ENCODE measurements around the gene KNDC1. TPM values are rescaled to one million over a fixed set of nuclear protein-coding genes. Genes with fewer than 3 reads are reported as not detected.

Gene KNDC1
- polyA plus RNA-seq, 4 donors: 0.37 to 18.6 TPM; not detected in 2

DNA sequence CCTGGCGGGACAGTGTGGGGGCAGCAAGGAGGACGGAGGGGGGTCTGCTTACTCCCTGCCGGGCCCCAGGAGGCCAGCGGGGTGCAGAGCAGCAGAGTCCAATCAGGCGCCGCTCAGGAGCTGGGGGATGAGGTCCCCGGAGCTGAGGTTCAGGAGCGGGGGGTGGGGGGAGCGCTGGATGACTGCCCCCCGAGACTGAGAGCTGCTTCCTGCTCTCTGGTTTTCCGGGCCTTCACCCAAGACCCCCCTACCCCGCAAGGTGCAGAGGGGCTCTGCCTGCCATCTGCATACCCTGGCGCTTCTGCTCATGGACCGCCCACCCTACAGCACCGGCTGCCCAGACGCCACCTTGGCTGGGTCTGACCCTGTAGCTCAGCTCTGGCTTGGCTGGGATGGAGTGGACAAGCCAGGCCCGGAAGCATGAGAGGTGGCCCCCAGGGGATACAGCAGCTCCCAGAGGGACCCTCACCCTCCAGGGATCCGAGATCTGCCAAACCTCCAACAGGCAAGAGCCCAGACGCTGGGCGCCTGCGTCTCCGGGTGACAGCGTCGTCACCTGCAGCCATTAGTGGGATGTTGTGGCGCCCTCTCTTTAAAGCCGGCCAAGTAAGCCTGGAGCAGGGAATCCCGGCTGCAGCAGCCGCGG, 930 bp downstream of the KNDC1 start:
- Histone ChIP-seq H3K27me3 (ENCODE audit: control insufficient read depth in 3 of 3, insufficient read depth in 3 of 3, low read length in 3 of 3) (peaks cover 0 to 17% (median 6%) of the 10 kb centered on the region in 3 donors), H3K4me1 (ENCODE audit: control insufficient read depth in 3 of 3, insufficient read depth in 2 of 3, low read depth in 1 of 3, low read length in 2 of 3) (peaks cover 0 to 28% (median 0%) of the 10 kb centered on the region in 3 donors), H3K9me3 (ENCODE audit: control insufficient read depth in 2 of 2, insufficient read depth in 1 of 2, low read depth in 1 of 2, low read length in 1 of 2) (no peaks in the 10 kb centered on the region), H3K36me3 (ENCODE audit: control insufficient read depth in 3 of 3, insufficient read depth in 2 of 3, low read depth in 1 of 3, low read length in 3 of 3) (peaks cover 0 to 34% (median 0%) of the 10 kb centered on the region in 3 donors), H3K27ac (ENCODE audit: low read depth in 1 of 3, low read length in 2 of 3) (peak overlapping the region in 1 of 3 donors; percentile 82), H3K4me3 (ENCODE audit: low read depth in 1 of 3, low read length in 3 of 3) (peak overlapping the region in 2 of 3 donors; percentile 58 to 85)
- FAIRE-seq: no peak
- peak in 1 of 2 donors; percentile 49 for DNase-seq
- 4 to 7% (median 5%) methylated on average over 25 to 29 of the region's 29 CpGs for WGBS, 3 donors

DNA sequence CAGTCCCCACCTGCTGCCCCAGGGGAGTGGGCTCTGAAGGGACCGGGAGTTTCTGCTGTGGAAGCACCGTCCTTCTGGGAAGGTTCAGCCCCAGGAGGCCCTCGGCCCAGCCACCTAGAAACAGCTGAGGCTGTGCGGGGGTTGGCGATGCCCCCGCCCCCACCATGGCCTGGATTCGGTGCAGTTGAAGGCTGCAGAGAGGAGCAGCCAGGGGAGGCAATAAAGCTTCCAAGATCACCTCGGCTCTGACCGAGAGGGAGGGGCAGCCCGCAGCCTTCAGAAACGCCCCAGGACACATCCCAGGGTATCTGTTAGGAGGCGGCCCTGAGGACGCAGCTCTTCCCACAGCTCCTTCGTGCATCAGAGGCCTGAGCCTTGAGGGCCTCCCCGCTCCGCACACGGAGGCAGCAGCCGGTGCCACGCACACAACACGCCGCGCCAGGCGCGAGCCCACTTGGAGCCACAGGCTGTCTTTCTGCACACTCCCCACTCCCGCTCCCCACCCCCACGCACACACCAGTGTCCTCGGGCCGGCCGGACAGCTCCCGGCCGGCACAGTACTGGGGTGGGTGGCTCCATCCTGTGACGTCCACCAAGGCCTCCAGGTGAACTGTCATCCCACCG, 1.6 kb downstream of the KNDC1 start:
- H3K27ac ChIP-seq (ENCODE audit: low read depth in 1 of 3, low read length in 2 of 3): peak overlapping the region in 1 of 3 donors; percentile 82
- H3K27me3 ChIP-seq (ENCODE audit: control insufficient read depth in 3 of 3, insufficient read depth in 3 of 3, low read length in 3 of 3): peaks cover 0 to 19% (median 6%) of the 10 kb centered on the region in 3 donors
- peak overlapping the region in 1 of 3 donors; percentile 85 for H3K4me3 ChIP-seq (ENCODE audit: low read depth in 1 of 3, low read length in 3 of 3)

DNA sequence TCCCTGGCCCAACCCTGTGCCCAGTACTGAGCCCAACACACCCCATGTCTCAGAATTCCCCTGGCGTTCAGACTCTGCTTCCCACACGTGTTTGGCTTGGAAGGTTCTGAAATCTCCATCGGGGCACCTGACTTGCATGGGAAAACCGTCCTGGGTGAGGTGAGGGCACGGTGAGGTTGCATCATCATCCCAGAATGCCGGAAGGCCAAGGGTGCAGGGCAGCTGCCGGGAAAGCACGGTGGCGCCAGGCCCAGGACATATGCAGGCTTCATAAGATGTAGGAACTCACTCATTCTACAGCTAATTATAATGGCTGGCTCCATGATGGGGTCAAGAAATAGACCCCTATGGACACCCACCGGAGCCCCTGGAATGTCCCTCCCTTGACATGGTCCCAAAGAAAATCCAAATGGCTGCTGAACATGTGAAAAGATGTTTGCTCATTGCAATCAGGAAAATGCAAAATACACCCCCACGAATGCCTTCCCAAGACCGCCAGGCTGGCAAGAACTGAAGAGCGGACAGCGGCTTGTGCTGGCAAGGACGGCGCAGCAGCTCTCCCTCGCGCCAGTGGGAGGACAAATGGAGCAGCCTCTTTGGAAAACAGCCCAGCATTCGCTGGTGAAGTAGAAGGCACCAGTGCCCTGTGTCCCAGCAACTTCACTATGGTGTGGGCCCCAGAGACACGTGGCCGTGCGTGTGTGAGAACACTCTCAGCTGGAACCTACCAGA, 2.3 kb downstream of the KNDC1 start:
- DNase-seq (no peak), FAIRE-seq (no peak)
- Histone ChIP-seq H3K9me3 (ENCODE audit: control insufficient read depth in 2 of 2, insufficient read depth in 1 of 2, low read depth in 1 of 2, low read length in 1 of 2) (no peaks in the 10 kb centered on the region), H3K36me3 (ENCODE audit: control insufficient read depth in 3 of 3, insufficient read depth in 2 of 3, low read depth in 1 of 3, low read length in 3 of 3) (peaks cover 0 to 44% (median 0%) of the 10 kb centered on the region in 3 donors), H3K4me3 (ENCODE audit: low read depth in 1 of 3, low read length in 3 of 3) (no peak overlapping the region), H3K27me3 (ENCODE audit: control insufficient read depth in 3 of 3, insufficient read depth in 3 of 3, low read length in 3 of 3) (peaks cover 0 to 19% (median 6%) of the 10 kb centered on the region in 3 donors), H3K27ac (ENCODE audit: low read depth in 1 of 3, low read length in 2 of 3) (no peak overlapping the region), H3K4me1 (ENCODE audit: control insufficient read depth in 3 of 3, insufficient read depth in 2 of 3, low read depth in 1 of 3, low read length in 2 of 3) (peaks cover 0 to 28% (median 0%) of the 10 kb centered on the region in 3 donors)
- 62 to 87% (median 73%) methylated on average over 22 of the region's 22 CpGs for WGBS, 3 donors

More for the DNA sequence above, 1.6 kb downstream of the KNDC1 start:
- DNase-seq: peak in 1 of 2 donors; percentile 25
- FAIRE-seq: no peak
- peaks cover 0 to 28% (median 0%) of the 10 kb centered on the region in 3 donors for H3K4me1 ChIP-seq (ENCODE audit: control insufficient read depth in 3 of 3, insufficient read depth in 2 of 3, low read depth in 1 of 3, low read length in 2 of 3)
- H3K36me3 ChIP-seq (ENCODE audit: control insufficient read depth in 3 of 3, insufficient read depth in 2 of 3, low read depth in 1 of 3, low read length in 3 of 3): peaks cover 0 to 36% (median 0%) of the 10 kb centered on the region in 3 donors
- WGBS, 3 donors: 45 to 60% (median 50%) methylated on average over 26 to 33 of the region's 33 CpGs
- H3K9me3 ChIP-seq (ENCODE audit: control insufficient read depth in 2 of 2, insufficient read depth in 1 of 2, low read depth in 1 of 2, low read length in 1 of 2): no peaks in the 10 kb centered on the region

DNA sequence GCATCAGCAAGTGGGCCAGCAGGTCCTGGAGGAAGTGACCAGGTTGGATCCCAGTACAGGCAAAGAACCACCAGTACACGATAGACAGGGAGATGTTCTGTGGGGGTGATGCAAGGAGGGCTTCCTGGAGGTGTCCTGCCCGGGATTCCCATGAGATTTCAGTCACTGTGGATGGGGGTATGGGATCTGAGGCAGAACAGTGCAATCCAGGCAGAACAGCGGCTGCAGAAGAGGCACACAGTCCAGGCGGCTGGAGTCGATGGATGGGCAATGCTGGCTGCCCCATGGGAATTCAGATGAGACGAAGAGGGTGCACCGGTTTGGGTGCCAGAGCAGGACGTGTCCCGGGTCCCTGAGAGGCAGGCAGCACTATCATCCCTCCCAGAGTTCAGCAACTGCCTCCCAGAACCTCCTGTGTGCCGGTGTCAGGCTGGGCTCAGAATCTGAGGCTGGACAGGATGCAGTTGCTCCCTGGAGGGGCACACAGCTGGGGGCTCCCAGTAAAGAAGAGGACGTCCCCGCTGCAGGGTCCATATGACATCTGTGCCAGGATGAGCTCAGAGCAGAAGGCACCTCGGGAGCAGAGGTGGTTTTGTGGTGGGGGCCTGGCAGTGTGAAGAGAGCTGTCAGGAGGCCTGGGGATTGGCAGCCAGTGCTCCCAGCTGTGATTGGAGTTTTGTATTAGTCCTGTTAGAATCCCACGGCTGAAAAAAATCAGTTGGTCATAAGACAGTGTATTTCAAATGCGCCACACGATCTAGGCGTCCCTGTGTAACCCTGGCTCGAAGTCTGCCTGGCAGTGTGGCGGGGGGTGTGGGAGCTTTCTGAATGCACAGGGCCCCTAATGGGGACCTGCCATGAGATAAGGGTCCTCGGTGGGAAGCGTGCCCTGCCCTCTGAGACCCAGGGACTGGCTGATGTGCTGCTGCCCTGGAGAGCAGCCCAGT, 3.2 kb downstream of the KNDC1 start:
- no peak for DNase-seq
- Histone ChIP-seq H3K4me3 (ENCODE audit: low read depth in 1 of 3, low read length in 3 of 3) (no peak overlapping the region), H3K27ac (ENCODE audit: low read depth in 1 of 3, low read length in 2 of 3) (no peak overlapping the region), H3K9me3 (ENCODE audit: control insufficient read depth in 2 of 2, insufficient read depth in 1 of 2, low read depth in 1 of 2, low read length in 1 of 2) (no peaks in the 10 kb centered on the region), H3K4me1 (ENCODE audit: control insufficient read depth in 3 of 3, insufficient read depth in 2 of 3, low read depth in 1 of 3, low read length in 2 of 3) (peaks cover 0 to 21% (median 0%) of the 10 kb centered on the region in 3 donors), H3K36me3 (ENCODE audit: control insufficient read depth in 3 of 3, insufficient read depth in 2 of 3, low read depth in 1 of 3, low read length in 3 of 3) (peaks cover 0 to 51% (median 0%) of the 10 kb centered on the region in 3 donors), H3K27me3 (ENCODE audit: control insufficient read depth in 3 of 3, insufficient read depth in 3 of 3, low read length in 3 of 3) (peaks cover 0 to 19% (median 6%) of the 10 kb centered on the region in 3 donors)
- no peak for FAIRE-seq
- WGBS, 3 donors: 67 to 79% (median 68%) methylated on average over 21 of the region's 21 CpGs

DNA sequence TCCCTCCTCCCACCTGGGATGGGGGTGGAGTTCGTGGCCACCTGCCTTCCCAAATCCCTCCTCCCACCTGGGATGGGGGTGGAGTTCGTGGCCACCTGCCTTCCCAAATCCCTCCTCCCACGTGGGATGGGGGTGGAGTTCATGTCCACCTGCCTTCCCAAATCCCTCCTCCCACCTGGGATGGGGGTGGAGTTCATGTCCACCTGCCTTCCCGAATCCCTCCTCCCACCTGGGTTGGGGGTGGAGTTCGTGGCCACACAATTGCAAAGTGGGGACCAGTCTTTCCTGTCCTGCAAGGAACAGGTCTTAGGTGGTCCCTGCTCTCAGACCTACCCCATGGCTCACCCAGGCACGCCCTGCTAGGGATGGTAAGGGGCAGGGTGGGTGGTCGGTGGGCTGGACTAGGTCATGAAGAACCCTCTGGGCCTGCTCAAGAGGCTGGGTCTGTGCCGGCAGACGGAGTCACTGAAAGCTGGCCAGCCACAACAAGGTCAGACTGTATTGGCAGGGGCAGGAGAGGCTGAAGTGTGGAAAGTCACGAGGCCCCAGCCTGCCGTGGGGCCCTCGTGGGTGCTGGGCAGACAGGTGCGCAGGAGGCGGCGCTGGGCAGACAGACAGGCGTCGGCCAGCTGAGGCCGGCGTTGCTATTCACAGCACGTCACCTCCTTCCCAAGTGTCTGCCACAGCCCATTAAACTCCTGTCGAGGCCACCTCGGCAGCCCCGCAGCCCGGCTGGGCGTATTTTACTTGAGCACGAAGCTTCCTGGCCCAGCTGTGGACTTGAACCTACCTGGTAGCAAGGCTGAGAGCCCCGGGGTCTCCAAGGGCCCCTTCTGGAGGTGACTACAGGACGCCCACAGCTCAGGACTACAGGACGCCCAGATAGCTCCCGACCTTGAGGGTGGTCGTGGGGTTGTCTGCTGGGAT, 4.1 kb downstream of the KNDC1 start:
- Histone ChIP-seq H3K9me3 (ENCODE audit: control insufficient read depth in 2 of 2, insufficient read depth in 1 of 2, low read depth in 1 of 2, low read length in 1 of 2) (no peaks in the 10 kb centered on the region), H3K4me1 (ENCODE audit: control insufficient read depth in 3 of 3, insufficient read depth in 2 of 3, low read depth in 1 of 3, low read length in 2 of 3) (peaks cover 0 to 13% (median 0%) of the 10 kb centered on the region in 3 donors), H3K27me3 (ENCODE audit: control insufficient read depth in 3 of 3, insufficient read depth in 3 of 3, low read length in 3 of 3) (peaks cover 0 to 19% (median 0%) of the 10 kb centered on the region in 3 donors), H3K36me3 (ENCODE audit: control insufficient read depth in 3 of 3, insufficient read depth in 2 of 3, low read depth in 1 of 3, low read length in 3 of 3) (peaks cover 0 to 59% (median 0%) of the 10 kb centered on the region in 3 donors), H3K27ac (ENCODE audit: low read depth in 1 of 3, low read length in 2 of 3) (no peak overlapping the region), H3K4me3 (ENCODE audit: low read depth in 1 of 3, low read length in 3 of 3) (no peak overlapping the region)
- WGBS, 3 donors: 65 to 77% (median 68%) methylated on average over 30 to 31 of the region's 31 CpGs
- FAIRE-seq: no peak
- DNase-seq: no peak

DNA sequence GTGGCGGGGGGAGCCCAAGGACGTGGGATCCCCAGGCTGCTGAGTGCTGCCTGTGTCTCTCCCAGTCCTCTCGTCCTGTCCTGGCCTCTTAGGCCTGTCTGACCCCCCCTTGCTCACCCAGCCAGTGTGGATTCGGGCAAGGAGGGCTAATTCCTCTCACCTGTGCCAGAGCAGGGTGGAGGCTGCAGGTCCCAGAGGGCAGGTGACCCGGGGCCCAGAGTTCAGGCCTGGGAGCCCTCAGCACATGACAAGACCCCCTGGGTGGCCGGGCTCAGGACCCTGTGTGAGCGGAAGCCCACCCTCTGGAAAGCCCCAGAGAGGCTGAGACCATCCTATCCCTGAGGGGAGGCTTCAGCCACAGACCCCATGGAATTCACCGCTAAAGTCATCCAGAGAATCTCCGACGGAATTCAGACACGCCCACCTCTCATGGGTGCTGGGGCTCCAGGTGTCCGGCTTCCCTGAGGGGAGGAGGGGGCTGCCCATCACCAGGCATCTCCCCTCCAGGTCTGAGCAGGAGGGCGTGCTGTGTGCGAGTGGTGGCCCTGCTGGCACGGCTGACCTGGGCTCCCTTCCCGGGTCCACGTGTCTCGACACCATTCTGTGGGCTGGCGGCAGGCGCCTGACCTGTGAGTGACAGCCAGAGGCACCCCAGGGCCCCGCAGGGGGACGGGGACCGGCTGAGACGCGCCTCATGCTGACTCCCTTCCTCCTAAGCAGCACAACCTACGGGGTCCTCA, 5.0 kb downstream of the KNDC1 start:
- Histone ChIP-seq H3K27ac (ENCODE audit: low read depth in 1 of 3, low read length in 2 of 3) (no peak overlapping the region), H3K4me3 (ENCODE audit: low read depth in 1 of 3, low read length in 3 of 3) (no peak overlapping the region), H3K9me3 (ENCODE audit: control insufficient read depth in 2 of 2, insufficient read depth in 1 of 2, low read depth in 1 of 2, low read length in 1 of 2) (no peaks in the 10 kb centered on the region), H3K27me3 (ENCODE audit: control insufficient read depth in 3 of 3, insufficient read depth in 3 of 3, low read length in 3 of 3) (peaks cover 0 to 19% (median 0%) of the 10 kb centered on the region in 3 donors), H3K4me1 (ENCODE audit: control insufficient read depth in 3 of 3, insufficient read depth in 2 of 3, low read depth in 1 of 3, low read length in 2 of 3) (peaks cover 0 to 7% (median 0%) of the 10 kb centered on the region in 3 donors), H3K36me3 (ENCODE audit: control insufficient read depth in 3 of 3, insufficient read depth in 2 of 3, low read depth in 1 of 3, low read length in 3 of 3) (peaks cover 0 to 67% (median 0%) of the 10 kb centered on the region in 3 donors)
- WGBS, 3 donors: 72 to 84% (median 75%) methylated on average over 24 to 26 of the region's 26 CpGs
- no peak for DNase-seq
- FAIRE-seq: no peak

All from small intestine (tissue), 7 donors.